Measurements from ENCODE around the gene SWSAP1. TPM values are rescaled to one million over a fixed set of nuclear protein-coding genes. Genes with fewer than 3 reads are reported as not detected.

Gene SWSAP1
- total RNA-seq, 4 donors from 2014 or later, result 2.1 to 3.3 (median 2.3) TPM

DNA sequence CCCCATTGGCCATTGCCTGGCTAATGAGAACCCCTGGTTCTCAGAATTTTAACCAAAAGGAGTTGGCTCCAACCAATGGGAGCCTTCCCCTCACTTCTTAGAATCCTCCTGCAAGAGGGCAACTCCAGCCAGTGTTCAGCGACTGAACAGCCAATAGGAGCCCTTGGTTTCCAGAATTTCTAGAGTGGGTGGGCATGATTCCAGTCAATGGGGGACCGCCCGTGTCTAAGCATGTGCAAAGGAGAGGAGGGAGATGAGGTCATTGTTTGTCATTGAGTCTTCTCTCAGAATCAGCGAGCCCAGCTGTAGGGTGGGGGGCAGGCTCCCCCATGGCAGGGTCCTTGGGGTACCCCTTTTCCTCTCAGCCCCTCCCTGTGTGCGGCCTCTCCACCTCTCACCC lies 9.5 kb upstream of the SWSAP1 start:
- TF ChIP-seq, protein P1, sequence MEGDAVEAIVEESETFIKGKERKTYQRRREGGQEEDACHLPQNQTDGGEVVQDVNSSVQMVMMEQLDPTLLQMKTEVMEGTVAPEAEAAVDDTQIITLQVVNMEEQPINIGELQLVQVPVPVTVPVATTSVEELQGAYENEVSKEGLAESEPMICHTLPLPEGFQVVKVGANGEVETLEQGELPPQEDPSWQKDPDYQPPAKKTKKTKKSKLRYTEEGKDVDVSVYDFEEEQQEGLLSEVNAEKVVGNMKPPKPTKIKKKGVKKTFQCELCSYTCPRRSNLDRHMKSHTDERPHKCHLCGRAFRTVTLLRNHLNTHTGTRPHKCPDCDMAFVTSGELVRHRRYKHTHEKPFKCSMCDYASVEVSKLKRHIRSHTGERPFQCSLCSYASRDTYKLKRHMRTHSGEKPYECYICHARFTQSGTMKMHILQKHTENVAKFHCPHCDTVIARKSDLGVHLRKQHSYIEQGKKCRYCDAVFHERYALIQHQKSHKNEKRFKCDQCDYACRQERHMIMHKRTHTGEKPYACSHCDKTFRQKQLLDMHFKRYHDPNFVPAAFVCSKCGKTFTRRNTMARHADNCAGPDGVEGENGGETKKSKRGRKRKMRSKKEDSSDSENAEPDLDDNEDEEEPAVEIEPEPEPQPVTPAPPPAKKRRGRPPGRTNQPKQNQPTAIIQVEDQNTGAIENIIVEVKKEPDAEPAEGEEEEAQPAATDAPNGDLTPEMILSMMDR (IDR thresholded peaks at IDR 0.05), result no peak
- TF ChIP-seq POLR2A (IDR thresholded peaks at IDR 0.05), result no peak
- DNase-seq (ENCODE audit: low spot score in 2 of 2), result no peak
- WGBS, 2 donors, result 60 to 78% methylated on average over 5 of the region's 5 CpGs
- H3K4me3 ChIP-seq (ENCODE audit: low read depth, poor library complexity, severe bottlenecking), result no peak overlapping the region
- intact Hi-C loops (cut with DNase I; ENCODE audit: low total_unique reads), result no loop called here

DNA sequence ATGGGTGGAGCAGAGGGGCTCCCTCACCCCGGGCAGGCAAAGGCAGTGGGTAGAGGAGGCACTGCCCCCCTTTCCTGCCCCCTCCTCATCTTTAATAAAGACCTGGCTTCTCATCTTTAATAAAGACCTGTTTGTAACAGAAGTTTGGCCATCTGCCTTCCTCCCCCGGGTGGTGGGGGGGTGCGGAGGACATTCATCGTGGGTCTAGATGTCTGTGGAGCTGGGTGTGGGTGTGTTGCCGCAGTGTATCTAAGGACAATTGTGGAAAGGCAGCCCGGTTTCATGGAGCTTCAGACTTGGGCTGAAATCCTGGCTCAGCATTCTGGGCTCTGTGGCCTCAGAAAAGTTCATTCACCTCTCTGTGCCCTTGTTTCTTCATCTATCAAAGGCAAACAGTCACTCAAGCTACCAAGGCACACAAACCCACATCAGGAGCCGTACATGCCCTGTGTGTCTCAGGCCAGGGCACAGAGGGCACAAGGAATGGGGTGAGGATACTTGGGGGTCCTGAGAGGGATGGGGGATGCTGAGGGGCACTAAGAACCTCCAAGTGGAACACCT lies 8.8 kb upstream of the SWSAP1 start:
- no peak overlapping the region for H3K4me3 ChIP-seq (ENCODE audit: low read depth, poor library complexity, severe bottlenecking)
- 74 to 77% methylated on average over 6 to 7 of the region's 7 CpGs for WGBS, 2 donors
- intact Hi-C loops (cut with DNase I; ENCODE audit: low total_unique reads), result no loop called here
- TF ChIP-seq POLR2A (IDR thresholded peaks at IDR 0.05), result no peak
- TF ChIP-seq, protein P1 (IDR thresholded peaks at IDR 0.05), result no peak
- DNase-seq (ENCODE audit: low spot score in 2 of 2), result no peak

DNA sequence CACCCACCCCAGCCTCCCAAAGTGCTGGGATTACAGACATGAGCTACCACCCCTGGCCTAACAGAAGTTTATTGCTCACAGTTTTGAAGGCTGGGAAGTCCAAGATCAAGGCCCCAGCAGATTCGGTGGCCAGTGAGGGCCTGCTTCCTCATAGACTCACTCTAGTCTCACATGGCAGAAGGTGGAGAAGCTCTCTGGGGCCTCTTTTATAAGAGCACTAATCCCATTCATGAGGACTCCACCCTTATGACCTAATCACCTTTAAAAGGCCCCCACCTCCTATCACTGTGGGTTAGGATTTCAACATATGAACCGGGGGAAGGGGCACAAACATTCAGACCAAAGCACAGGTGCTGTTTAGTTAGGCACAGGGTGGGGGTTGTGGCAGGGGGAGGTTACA lies 6.9 kb upstream of the SWSAP1 start:
- DNase-seq (ENCODE audit: low spot score in 2 of 2), result no peak
- TF ChIP-seq POLR2A (IDR thresholded peaks at IDR 0.05), result no peak
- TF ChIP-seq, protein P1 (IDR thresholded peaks at IDR 0.05), result no peak
- no peak overlapping the region for H3K4me3 ChIP-seq (ENCODE audit: low read depth, poor library complexity, severe bottlenecking)
- intact Hi-C loops (cut with DNase I; ENCODE audit: low total_unique reads), result no loop called here
- whole genome bisulfite sequencing, 2 donors, result 73 to 79% methylated on average over 2 of the region's 2 CpGs

DNA sequence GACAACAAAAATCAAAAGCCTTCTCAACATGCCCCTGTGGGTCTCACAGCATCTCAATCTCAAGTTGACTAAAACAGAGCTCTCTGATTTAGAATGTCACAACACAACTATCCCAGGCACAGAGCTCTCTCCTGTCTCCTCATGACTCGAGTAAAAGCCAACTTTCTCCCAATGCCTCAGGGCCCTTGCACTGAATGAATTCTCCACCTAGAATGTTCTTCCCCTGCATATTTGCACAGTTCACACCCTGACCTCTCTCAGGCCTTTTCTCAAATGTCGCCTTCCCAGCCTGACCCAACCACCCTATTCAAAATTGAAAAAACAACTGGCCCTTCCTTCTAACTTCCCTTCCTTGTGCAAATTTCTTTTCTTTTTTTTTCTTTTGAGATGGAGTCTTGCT lies 3.7 kb upstream of the SWSAP1 start:
- DNase-seq (ENCODE audit: low spot score in 2 of 2), result no peak
- intact Hi-C loops (cut with DNase I; ENCODE audit: low total_unique reads), result no loop called here
- WGBS, 2 donors, result 84 to 89% methylated on average over 2 of the region's 2 CpGs
- TF ChIP-seq, protein P1 (IDR thresholded peaks at IDR 0.05), result no peak
- no peak for TF ChIP-seq POLR2A (IDR thresholded peaks at IDR 0.05)
- H3K4me3 ChIP-seq (ENCODE audit: low read depth, poor library complexity, severe bottlenecking), result no peak overlapping the region

DNA sequence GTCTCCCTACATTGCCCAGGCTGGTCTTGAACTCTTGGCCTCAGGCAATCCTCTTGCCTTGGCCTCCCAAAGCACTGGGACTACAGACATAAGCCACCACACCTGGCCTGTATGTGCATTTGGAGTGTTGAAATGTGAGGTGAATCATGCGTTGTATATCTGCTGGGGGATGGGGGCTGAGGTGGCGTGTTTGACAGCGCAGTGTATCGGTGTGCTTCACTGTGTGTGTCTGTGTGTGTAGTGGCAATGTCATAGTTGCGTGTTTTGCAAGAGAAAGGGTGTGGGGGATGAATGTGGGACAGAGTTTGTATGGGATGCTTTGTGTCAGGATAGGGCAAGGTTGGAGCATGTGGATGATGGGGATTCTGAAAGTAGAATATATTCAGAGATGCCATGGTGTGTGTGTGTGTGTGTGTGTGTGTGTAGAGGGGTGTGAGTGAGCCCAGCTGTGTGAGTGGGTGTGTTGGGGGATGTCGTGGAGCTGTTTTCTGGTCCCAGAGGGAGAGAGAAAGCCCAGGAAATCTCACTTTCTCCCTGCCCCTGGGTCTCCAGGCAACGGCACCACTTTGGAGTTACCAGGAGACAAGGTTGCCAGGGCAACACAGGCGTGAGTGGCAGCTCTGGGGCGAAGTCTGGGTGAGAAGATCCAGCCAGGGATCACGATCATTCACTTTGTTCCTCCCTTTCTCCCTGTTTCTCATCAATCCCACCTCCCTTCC lies 1.1 kb upstream of the SWSAP1 start:
- 53 to 56% methylated on average over 10 of the region's 10 CpGs for WGBS, 2 donors
- TF ChIP-seq, protein P1 (IDR thresholded peaks at IDR 0.05), result no peak
- no peak for TF ChIP-seq POLR2A (IDR thresholded peaks at IDR 0.05)
- intact Hi-C loops (cut with DNase I; ENCODE audit: low total_unique reads), result no loop called here
- H3K4me3 ChIP-seq (ENCODE audit: low read depth, poor library complexity, severe bottlenecking), result no peak overlapping the region
- DNase-seq (ENCODE audit: low spot score in 2 of 2), result no peak
